Mesendoderm (in vitro differentiated cells): ENCODE results near the gene KY.

Experiments used
- DNase-seq: peaks from one replicate; pipeline ENCODE4 v3.0.0; 2013
- H2AK5ac ChIP-seq: 2 replicates; pipeline ENCODE4 v1.6.1; 2013; ENCODE audit warnings: low read length, inconsistent platforms
- H2BK120ac ChIP-seq: 2 replicates; pipeline ENCODE4 v1.6.1; 2013; ENCODE audit warnings: low read depth, mild to moderate bottlenecking, low read length, moderate library complexity, mixed read lengths
- H2BK15ac ChIP-seq: replicated peaks from 2 replicates; pipeline ENCODE4 v1.6.1; 2013; ENCODE audit warnings: low read depth, mild to moderate bottlenecking, moderate library complexity
- H2BK5ac ChIP-seq: 2 replicates; pipeline ENCODE4 v1.6.1; 2013; ENCODE audit warnings: low read length, inconsistent platforms
- H3K18ac ChIP-seq: 2 replicates; pipeline ENCODE4 v1.6.1; 2013; ENCODE audit warnings: mild to moderate bottlenecking, low read length, mixed read lengths
- H3K23ac ChIP-seq: one replicate; pipeline ENCODE4 v1.6.1; 2013; ENCODE audit warnings: low read length
- H3K27ac ChIP-seq: 2 replicates; pipeline ENCODE4 v1.5.1; 2013; ENCODE audit warnings: low read depth, mild to moderate bottlenecking, inconsistent platforms, low read length, moderate library complexity
- H3K27me3 ChIP-seq: 2 replicates; pipeline ENCODE4 v1.6.1; 2013; ENCODE audit warnings: low read length, control low read depth, mild to moderate bottlenecking, inconsistent platforms; ENCODE audit not compliant: insufficient read depth, poor library complexity
- H3K36me3 ChIP-seq: 2 replicates; pipeline ENCODE4 v1.6.1; 2013; ENCODE audit warnings: low read length, inconsistent platforms; ENCODE audit not compliant: control insufficient read depth, insufficient read depth
- H3K4ac ChIP-seq: one replicate; pipeline ENCODE4 v1.6.1; 2013; ENCODE audit warnings: low read depth, mild to moderate bottlenecking, low read length, moderate library complexity
- H3K4me1 ChIP-seq: 2 replicates; pipeline ENCODE4 v1.6.1; 2013; ENCODE audit warnings: low read depth, low read length, inconsistent platforms; ENCODE audit not compliant: control insufficient read depth
- H3K4me2 ChIP-seq: 2 replicates; pipeline ENCODE4 v1.6.1; 2013; ENCODE audit warnings: low read length
- H3K4me3 ChIP-seq: 2 replicates; pipeline ENCODE4 v1.5.1; 2013; ENCODE audit warnings: mild to moderate bottlenecking, low read length
- H3K56ac ChIP-seq: one replicate; pipeline ENCODE4 v1.6.1; 2013; ENCODE audit warnings: low read length
- H3K79me1 ChIP-seq: 2 replicates; pipeline ENCODE4 v1.6.1; 2013; ENCODE audit warnings: low read length, inconsistent platforms
- H3K79me2 ChIP-seq: 2 replicates; pipeline ENCODE4 v1.6.1; 2013; ENCODE audit warnings: mild to moderate bottlenecking, low read length; ENCODE audit not compliant: control insufficient read depth, insufficient read depth
- H3K9ac ChIP-seq: 2 replicates; pipeline ENCODE4 v1.6.1; 2013; ENCODE audit warnings: low read length, inconsistent platforms
- H4K5ac ChIP-seq: one replicate; pipeline ENCODE4 v1.6.1; 2013; ENCODE audit warnings: low read length
- H4K8ac ChIP-seq: one replicate; pipeline ENCODE4 v1.6.1; 2013; ENCODE audit warnings: low read depth, mild to moderate bottlenecking, control low read depth, low read length, moderate library complexity
- WGBS: extraction: QIAGEN DNeasy Blood & Tissue Kit; methylation state at CpG from one replicate; pipeline ENCODE4 v1.1.7; 2013; ENCODE audit warnings: low lambda C conversion rate, missing lambda C conversion rate; ENCODE audit not compliant: insufficient coverage; ENCODE audit errors: extremely low coverage; 5-methylcytosine and 5-hydroxymethylcytosine counted together

The KY gene

GRCh38 chr3:134677196-134677986, 26.6 kb upstream of the KY start:
- H3K79me1 ChIP-seq, result no peaks in the 10 kb centered on the region
- no peak overlapping the region for H3K27ac ChIP-seq
- no peaks in the 10 kb centered on the region for H3K79me2 ChIP-seq
- H3K4me3 ChIP-seq, result no peak overlapping the region
- no peak overlapping the region for H2BK5ac ChIP-seq
- H3K18ac ChIP-seq, result no peak overlapping the region
- H3K4me2 ChIP-seq, result no peak overlapping the region
- H3K23ac ChIP-seq, result no peak overlapping the region
- H3K4me1 ChIP-seq, result no peaks in the 10 kb centered on the region
- no peak overlapping the region for H2BK15ac ChIP-seq
- H4K8ac ChIP-seq, result no peak overlapping the region
- H2BK120ac ChIP-seq, result no peak overlapping the region
- H3K36me3 ChIP-seq, result no peaks in the 10 kb centered on the region
- no CpG with 5 or more reads among the region's 11 CpGs for WGBS
- H3K27me3 ChIP-seq, result no peaks in the 10 kb centered on the region
- H4K5ac ChIP-seq, result no peak overlapping the region
- H3K9ac ChIP-seq, result no peak overlapping the region
- H3K4ac ChIP-seq, result no peak overlapping the region
- no peak overlapping the region for H2AK5ac ChIP-seq
- peak; percentile 76 for DNase-seq
- H3K56ac ChIP-seq, result no peak overlapping the region

- H3K4me2 ChIP-seq, result no peak overlapping the region
- no peak overlapping the region for H2AK5ac ChIP-seq
- no peak overlapping the region for H2BK15ac ChIP-seq
- H3K4ac ChIP-seq, result no peak overlapping the region
- no peaks in the 10 kb centered on the region for H3K4me1 ChIP-seq
- no peak overlapping the region for H3K27ac ChIP-seq
- H3K79me2 ChIP-seq, result no peaks in the 10 kb centered on the region
- WGBS, result no CpG with 5 or more reads among the region's 3 CpGs
- no peak overlapping the region for H3K56ac ChIP-seq
- H4K8ac ChIP-seq, result no peak overlapping the region
- no peak overlapping the region for H3K18ac ChIP-seq
- no peaks in the 10 kb centered on the region for H3K27me3 ChIP-seq
- no peaks in the 10 kb centered on the region for H3K36me3 ChIP-seq
- no peak overlapping the region for H3K9ac ChIP-seq
- no peak overlapping the region for H3K4me3 ChIP-seq
- DNase-seq, result no peak
- no peaks in the 10 kb centered on the region for H3K79me1 ChIP-seq
- no peak overlapping the region for H2BK120ac ChIP-seq
- H2BK5ac ChIP-seq, result no peak overlapping the region
- H4K5ac ChIP-seq, result no peak overlapping the region
- no peak overlapping the region for H3K23ac ChIP-seq
These were observed 25.0 kb upstream of the KY start for GRCh38 chr3:134675726-134676256.

GRCh38 chr3:134672571-134672970, 21.7 kb upstream of the KY start:
- no CpG with 5 or more reads among the region's 5 CpGs for WGBS
- H3K23ac ChIP-seq, result no peak overlapping the region
- no peak overlapping the region for H2AK5ac ChIP-seq
- no peaks in the 10 kb centered on the region for H3K79me2 ChIP-seq
- H3K56ac ChIP-seq, result no peak overlapping the region
- H3K9ac ChIP-seq, result no peak overlapping the region
- no peak overlapping the region for H3K4me2 ChIP-seq
- H3K4me1 ChIP-seq, result no peaks in the 10 kb centered on the region
- no peak overlapping the region for H3K4me3 ChIP-seq
- no peaks in the 10 kb centered on the region for H3K36me3 ChIP-seq
- no peak overlapping the region for H2BK15ac ChIP-seq
- DNase-seq, result no peak
- no peak overlapping the region for H4K5ac ChIP-seq
- no peak overlapping the region for H3K4ac ChIP-seq
- no peaks in the 10 kb centered on the region for H3K79me1 ChIP-seq
- no peak overlapping the region for H2BK120ac ChIP-seq
- H4K8ac ChIP-seq, result no peak overlapping the region
- H3K18ac ChIP-seq, result no peak overlapping the region
- H2BK5ac ChIP-seq, result no peak overlapping the region
- no peak overlapping the region for H3K27ac ChIP-seq
- H3K27me3 ChIP-seq, result no peaks in the 10 kb centered on the region

- Histone ChIP-seq H4K5ac (no peak overlapping the region), H3K27ac (no peak overlapping the region), H2BK5ac (no peak overlapping the region), H3K4me3 (no peak overlapping the region), H3K4ac (no peak overlapping the region), H3K79me1 (no peaks in the 10 kb centered on the region), H2AK5ac (no peak overlapping the region), H3K4me2 (no peak overlapping the region), H3K27me3 (no peaks in the 10 kb centered on the region), H2BK120ac (no peak overlapping the region), H3K9ac (no peak overlapping the region), H3K56ac (no peak overlapping the region), H3K79me2 (no peaks in the 10 kb centered on the region), H2BK15ac (no peak overlapping the region), H3K36me3 (no peaks in the 10 kb centered on the region), H3K18ac (no peak overlapping the region), H3K23ac (no peak overlapping the region), H4K8ac (no peak overlapping the region), H3K4me1 (no peaks in the 10 kb centered on the region)
- no peak for DNase-seq
- no CpG with 5 or more reads among the region's 3 CpGs for WGBS
These were observed 17.1 kb upstream of the KY start for GRCh38 chr3:134667956-134668355.

GRCh38 chr3:134667406-134667805, 16.6 kb upstream of the KY start:
- no peaks in the 10 kb centered on the region for H3K79me2 ChIP-seq
- no peaks in the 10 kb centered on the region for H3K27me3 ChIP-seq
- H2BK120ac ChIP-seq, result no peak overlapping the region
- H3K18ac ChIP-seq, result no peak overlapping the region
- H3K4me3 ChIP-seq, result no peak overlapping the region
- no peak overlapping the region for H3K9ac ChIP-seq
- H4K5ac ChIP-seq, result no peak overlapping the region
- no peak overlapping the region for H3K23ac ChIP-seq
- H3K79me1 ChIP-seq, result no peaks in the 10 kb centered on the region
- H2BK5ac ChIP-seq, result no peak overlapping the region
- H2AK5ac ChIP-seq, result no peak overlapping the region
- no peaks in the 10 kb centered on the region for H3K36me3 ChIP-seq
- DNase-seq, result no peak
- H3K4me1 ChIP-seq, result no peaks in the 10 kb centered on the region
- no CpG with 5 or more reads among the region's 3 CpGs for whole genome bisulfite sequencing
- no peak overlapping the region for H2BK15ac ChIP-seq
- no peak overlapping the region for H3K4me2 ChIP-seq
- H3K56ac ChIP-seq, result no peak overlapping the region
- H3K4ac ChIP-seq, result no peak overlapping the region
- H3K27ac ChIP-seq, result no peak overlapping the region
- no peak overlapping the region for H4K8ac ChIP-seq

- Histone ChIP-seq H3K56ac (no peak overlapping the region), H3K4me2 (no peak overlapping the region), H4K5ac (no peak overlapping the region), H3K27me3 (no peaks in the 10 kb centered on the region), H3K18ac (no peak overlapping the region), H3K27ac (no peak overlapping the region), H3K79me2 (no peaks in the 10 kb centered on the region), H3K4me3 (no peak overlapping the region), H3K4me1 (no peaks in the 10 kb centered on the region), H3K36me3 (no peaks in the 10 kb centered on the region), H3K79me1 (no peaks in the 10 kb centered on the region), H2BK15ac (no peak overlapping the region), H2BK120ac (no peak overlapping the region), H4K8ac (no peak overlapping the region), H3K4ac (no peak overlapping the region), H3K23ac (no peak overlapping the region), H2AK5ac (no peak overlapping the region), H2BK5ac (no peak overlapping the region), H3K9ac (no peak overlapping the region)
- WGBS, result no CpG with 5 or more reads among the region's 9 CpGs
- no peak for DNase-seq
These were observed 16.1 kb upstream of the KY start for GRCh38 chr3:134666885-134667284.
